ENCODE data around the gene GAREM2. TPM values are rescaled to one million over a fixed set of nuclear protein-coding genes. Genes with fewer than 3 reads are reported as not detected.
A peak's percentile ranks its signal among the peaks of the same experiment; 100 is the strongest.

GAREM2 gene
- total and polyA plus RNA-seq, 2 donors from 2014 or later = 1.2 to 3.2 TPM

- H3K27ac ChIP-seq (ENCODE audit: low read depth in 2 of 2, low read length in 2 of 2) = no peak overlapping the region
- TF ChIP-seq, protein P1, sequence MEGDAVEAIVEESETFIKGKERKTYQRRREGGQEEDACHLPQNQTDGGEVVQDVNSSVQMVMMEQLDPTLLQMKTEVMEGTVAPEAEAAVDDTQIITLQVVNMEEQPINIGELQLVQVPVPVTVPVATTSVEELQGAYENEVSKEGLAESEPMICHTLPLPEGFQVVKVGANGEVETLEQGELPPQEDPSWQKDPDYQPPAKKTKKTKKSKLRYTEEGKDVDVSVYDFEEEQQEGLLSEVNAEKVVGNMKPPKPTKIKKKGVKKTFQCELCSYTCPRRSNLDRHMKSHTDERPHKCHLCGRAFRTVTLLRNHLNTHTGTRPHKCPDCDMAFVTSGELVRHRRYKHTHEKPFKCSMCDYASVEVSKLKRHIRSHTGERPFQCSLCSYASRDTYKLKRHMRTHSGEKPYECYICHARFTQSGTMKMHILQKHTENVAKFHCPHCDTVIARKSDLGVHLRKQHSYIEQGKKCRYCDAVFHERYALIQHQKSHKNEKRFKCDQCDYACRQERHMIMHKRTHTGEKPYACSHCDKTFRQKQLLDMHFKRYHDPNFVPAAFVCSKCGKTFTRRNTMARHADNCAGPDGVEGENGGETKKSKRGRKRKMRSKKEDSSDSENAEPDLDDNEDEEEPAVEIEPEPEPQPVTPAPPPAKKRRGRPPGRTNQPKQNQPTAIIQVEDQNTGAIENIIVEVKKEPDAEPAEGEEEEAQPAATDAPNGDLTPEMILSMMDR (IDR thresholded peaks at IDR 0.05; ENCODE audit: borderline replicate concordance, extremely low read depth, insufficient read depth) = no peak
Measured at GRCh38 chr2:26182441-26182840, 9.6 kb downstream of the GAREM2 start.

DNA sequence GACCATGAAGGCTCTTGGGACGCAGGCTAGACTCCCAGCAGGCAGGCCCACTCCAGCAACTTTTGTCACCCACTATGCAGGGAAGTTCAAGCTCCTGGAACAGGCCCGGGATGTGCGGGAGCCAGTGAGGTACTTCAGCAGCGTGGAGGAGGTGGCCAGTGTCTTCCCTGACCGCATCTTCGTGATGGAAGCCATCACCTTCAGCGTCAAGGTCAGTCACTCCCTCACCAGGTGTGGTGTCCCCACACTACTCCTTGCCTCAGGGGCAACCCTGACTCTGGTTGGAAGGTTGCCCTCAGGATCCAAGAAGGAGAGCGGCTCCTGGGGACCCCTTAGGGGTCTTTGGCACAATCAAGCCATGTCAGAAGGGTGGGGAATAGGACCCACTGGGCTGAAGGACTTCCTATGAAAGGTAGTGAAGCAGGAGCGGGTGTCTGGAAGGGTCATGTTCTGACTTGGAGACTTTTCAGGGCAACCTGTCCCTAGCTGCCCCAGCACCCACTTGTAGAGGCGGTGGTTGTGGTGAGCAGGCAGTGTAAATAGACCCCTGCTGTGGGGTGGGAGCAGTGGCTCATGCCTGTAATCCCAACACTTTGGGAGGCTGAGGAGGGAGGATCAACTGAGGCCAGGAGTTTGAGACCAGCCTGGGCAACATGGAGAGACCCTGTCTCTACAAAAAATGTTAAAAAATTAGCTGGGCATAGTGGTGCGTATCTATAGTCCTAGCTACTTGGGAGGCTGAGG, 10.2 kb downstream of the GAREM2 start:
- TF ChIP-seq, protein P1 (IDR thresholded peaks at IDR 0.05; ENCODE audit: borderline replicate concordance, extremely low read depth, insufficient read depth) = no peak
- intact Hi-C loops (cut with DNase I) = no loop called here
- Histone ChIP-seq H3K27ac (ENCODE audit: low read depth in 2 of 2, low read length in 2 of 2) (no peak overlapping the region), H3K4me1 (ENCODE audit: control insufficient read depth in 2 of 3, insufficient read depth in 2 of 3, low read depth in 1 of 3, low read length in 3 of 3) (peaks cover 0 to 8% (median 0%) of the 10 kb centered on the region in 3 donors), H3K27me3 (ENCODE audit: control insufficient read depth, insufficient read depth, low read length) (no peaks in the 10 kb centered on the region), H3K36me3 (ENCODE audit: control insufficient read depth in 2 of 3, insufficient read depth in 3 of 3, low read length in 3 of 3) (no peaks in the 10 kb centered on the region), H3K9ac (ENCODE audit: low read length in 3 of 3) (no peak overlapping the region), H3K4me3 (ENCODE audit: low read length in 3 of 3) (no peak overlapping the region), H3K9me3 (ENCODE audit: control insufficient read depth in 2 of 3, insufficient read depth in 1 of 3, low read length in 3 of 3) (no peaks in the 10 kb centered on the region)
- FAIRE-seq (no peak), DNase-seq (no peak)

More at GRCh38 chr2:26182441-26182840, 9.6 kb downstream of the GAREM2 start:
- Histone ChIP-seq H3K27me3 (ENCODE audit: control insufficient read depth, insufficient read depth, low read length) (no peaks in the 10 kb centered on the region), H3K36me3 (ENCODE audit: control insufficient read depth in 2 of 3, insufficient read depth in 3 of 3, low read length in 3 of 3) (no peaks in the 10 kb centered on the region), H3K4me1 (ENCODE audit: control insufficient read depth in 2 of 3, insufficient read depth in 2 of 3, low read depth in 1 of 3, low read length in 3 of 3) (peaks cover 0 to 8% (median 0%) of the 10 kb centered on the region in 3 donors), H3K9ac (ENCODE audit: low read length in 3 of 3) (no peak overlapping the region), H3K9me3 (ENCODE audit: control insufficient read depth in 2 of 3, insufficient read depth in 1 of 3, low read length in 3 of 3) (no peaks in the 10 kb centered on the region), H3K4me3 (ENCODE audit: low read length in 3 of 3) (no peak overlapping the region)
- FAIRE-seq (no peak), DNase-seq (no peak)
- intact Hi-C loops (cut with DNase I) = no loop called here

- no peak overlapping the region for H3K9ac ChIP-seq (ENCODE audit: low read length in 3 of 3)
- intact Hi-C loops (cut with DNase I) = no loop called here
- H3K36me3 ChIP-seq (ENCODE audit: control insufficient read depth in 2 of 3, insufficient read depth in 3 of 3, low read length in 3 of 3) = no peaks in the 10 kb centered on the region
- TF ChIP-seq, protein P1 (IDR thresholded peaks at IDR 0.05; ENCODE audit: borderline replicate concordance, extremely low read depth, insufficient read depth) = no peak
- FAIRE-seq (no peak), DNase-seq (peak in 1 of 5 donors; percentile 74)
- peak overlapping the region; percentile 39 to 54 (median 42) for H3K4me3 ChIP-seq (ENCODE audit: low read length in 3 of 3)
- H3K27ac ChIP-seq (ENCODE audit: low read depth in 2 of 2, low read length in 2 of 2) = no peak overlapping the region
- H3K9me3 ChIP-seq (ENCODE audit: control insufficient read depth in 2 of 3, insufficient read depth in 1 of 3, low read length in 3 of 3) = no peaks in the 10 kb centered on the region
- no peaks in the 10 kb centered on the region for H3K27me3 ChIP-seq (ENCODE audit: control insufficient read depth, insufficient read depth, low read length)
- peaks cover 0 to 8% (median 0%) of the 10 kb centered on the region in 3 donors for H3K4me1 ChIP-seq (ENCODE audit: control insufficient read depth in 2 of 3, insufficient read depth in 2 of 3, low read depth in 1 of 3, low read length in 3 of 3)
Measured at GRCh38 chr2:26184121-26184520, 11.2 kb downstream of the GAREM2 start.

Data from kidney (tissue), 14 donors.